Keratinocyte (primary cell): ENCODE data around the gene NUP85. TPM values are rescaled to one million over a fixed set of nuclear protein-coding genes. Genes with fewer than 3 reads are reported as not detected.
"Not testable (repeated sequence)": the region's sequence is repeated elsewhere in the genome, so short reads cannot be mapped to it uniquely, and the experiment has no call there.

Experiments used
- DNase-seq: peaks from one replicate; pipeline ENCODE4 v3.0.0-alpha.2; 2011; ENCODE audit warnings: low read depth, missing footprints, low spot score
- FAIRE-seq: peaks from 2 replicates; lab custom pipeline; 2011; peaks lifted over from hg19 to GRCh38; lab: Jason Lieb, UNC
- H2AFZ ChIP-seq: 2 replicates; pipeline ENCODE4 v1.6.0; 2012; ENCODE audit warnings: low read length, control low read depth, inconsistent platforms; ENCODE audit not compliant: control insufficient read depth
- H3K27ac ChIP-seq: 2 replicates; pipeline ENCODE4 v1.5.1; 2011; ENCODE audit warnings: low read length; ENCODE audit not compliant: control insufficient read depth, insufficient read depth
- H3K27me3 ChIP-seq: 3 replicates; pipeline ENCODE4 v1.6.0; 2011; ENCODE audit warnings: low read length; ENCODE audit not compliant: control insufficient read depth, insufficient read depth; ENCODE audit errors: extremely low read depth
- H3K36me3 ChIP-seq, 2 experiments: 2 replicates in 1 of 2; 3 replicates in 1 of 2; pipeline ENCODE4 v1.5.1; 2011; ENCODE audit warnings: low read length in 2 of 2, mild to moderate bottlenecking in 1 of 2; ENCODE audit not compliant: control insufficient read depth in 2 of 2, insufficient read depth in 2 of 2; ENCODE audit errors: extremely low read depth in 1 of 2
- H3K4me1 ChIP-seq: 3 replicates; pipeline ENCODE4 v1.5.1; 2011; ENCODE audit warnings: low read length; ENCODE audit not compliant: control insufficient read depth, insufficient read depth; ENCODE audit errors: extremely low read depth
- H3K4me2 ChIP-seq: 3 replicates; pipeline ENCODE4 v1.6.0; 2011; ENCODE audit warnings: low read depth, low read length; ENCODE audit not compliant: control insufficient read depth, insufficient read depth; ENCODE audit errors: extremely low read depth
- H3K4me3 ChIP-seq, 3 experiments: fragments of 200-600 bp in 1 of 3; sonication (generic) in 1 of 3; 2 replicates in 2 of 3; 3 replicates in 1 of 3; pipeline ENCODE4 v1.5.1; 2011 to 2016; ENCODE audit warnings: low read length in 3 of 3, mild to moderate bottlenecking in 3 of 3, control low read depth in 2 of 3, inconsistent platforms in 1 of 3, low read depth in 1 of 3, mixed read lengths in 1 of 3, mixed run types in 1 of 3, moderate library complexity in 1 of 3; ENCODE audit not compliant: control insufficient read depth in 2 of 3, insufficient read depth in 2 of 3; ENCODE audit errors: extremely low read depth in 1 of 3
- H3K79me2 ChIP-seq: 2 replicates; pipeline ENCODE4 v1.6.0; 2012; ENCODE audit warnings: low read length; ENCODE audit not compliant: control insufficient read depth, insufficient read depth
- H3K9ac ChIP-seq: 3 replicates; pipeline ENCODE4 v1.6.0; 2011; ENCODE audit warnings: low read length; ENCODE audit not compliant: control insufficient read depth, insufficient read depth; ENCODE audit errors: extremely low read depth
- H3K9me1 ChIP-seq: 3 replicates; pipeline ENCODE4 v1.6.0; 2011; ENCODE audit warnings: low read length; ENCODE audit not compliant: control insufficient read depth, insufficient read depth; ENCODE audit errors: extremely low read depth
- H3K9me3 ChIP-seq: 2 replicates; pipeline ENCODE4 v1.5.1; 2012; ENCODE audit warnings: low read depth, low read length; ENCODE audit not compliant: control insufficient read depth
- H4K20me1 ChIP-seq: 3 replicates; pipeline ENCODE4 v1.6.0; 2011; ENCODE audit warnings: low read length; ENCODE audit not compliant: control insufficient read depth, insufficient read depth; ENCODE audit errors: extremely low read depth
- EZH2 ChIP-seq: IDR thresholded peaks from one replicate; pipeline ENCODE4 v1.6.1; 2012; ENCODE audit warnings: inconsistent platforms, mild to moderate bottlenecking, low read length, moderate library complexity
- dilution Hi-C: fragments of 300-500 bp; cut with MboI; formaldehyde crosslinking; loops from one replicate; pipeline ENCODE4 v1.7.0; 2020; ENCODE audit warnings: low sequenced_read_pairs; ENCODE audit not compliant: extremely low pct_ligation_motif_present
- polyA plus RNA-seq, 5 experiments: library from polyadenylated mRNA; depleted of rRNA in 3 of 5; stranded (reverse) in 3 of 5; stranded (forward) in 1 of 5; unstranded in 1 of 5; fragments of >200 nt; gene quantifications; 1 replicate in 1 of 5; 2 replicates in 3 of 5; 3 replicates in 1 of 5; pipeline versions ENCODE4 v1.2.1 to v1.2.3, GENCODE V29; 2011 to 2012; ENCODE audit warnings: missing spikeins in 2 of 5, low read depth in 1 of 5, low replicate concordance in 1 of 5
- TF ChIP-seq, protein P1 (sequence below), 3 experiments: IDR thresholded peaks in 1 of 3; conservative IDR thresholded peaks in 1 of 3; optimal IDR thresholded peaks in 1 of 3; 2 replicates in 2 of 3; 3 replicates in 1 of 3; pipeline versions ENCODE3 to v1.5.1; 2011; ENCODE audit warnings: low read length in 3 of 3, mild to moderate bottlenecking in 3 of 3, moderate library complexity in 2 of 3, control low read depth in 1 of 3, inconsistent platforms in 1 of 3; ENCODE audit not compliant: insufficient read depth in 2 of 3; ENCODE audit errors: extremely low read depth in 1 of 3

Gene NUP85
- polyA plus RNA-seq, 1 donor (not counting 4 experiments of a cell fraction or from before 2014, with no cell fraction given), result 64.4 TPM

DNA sequence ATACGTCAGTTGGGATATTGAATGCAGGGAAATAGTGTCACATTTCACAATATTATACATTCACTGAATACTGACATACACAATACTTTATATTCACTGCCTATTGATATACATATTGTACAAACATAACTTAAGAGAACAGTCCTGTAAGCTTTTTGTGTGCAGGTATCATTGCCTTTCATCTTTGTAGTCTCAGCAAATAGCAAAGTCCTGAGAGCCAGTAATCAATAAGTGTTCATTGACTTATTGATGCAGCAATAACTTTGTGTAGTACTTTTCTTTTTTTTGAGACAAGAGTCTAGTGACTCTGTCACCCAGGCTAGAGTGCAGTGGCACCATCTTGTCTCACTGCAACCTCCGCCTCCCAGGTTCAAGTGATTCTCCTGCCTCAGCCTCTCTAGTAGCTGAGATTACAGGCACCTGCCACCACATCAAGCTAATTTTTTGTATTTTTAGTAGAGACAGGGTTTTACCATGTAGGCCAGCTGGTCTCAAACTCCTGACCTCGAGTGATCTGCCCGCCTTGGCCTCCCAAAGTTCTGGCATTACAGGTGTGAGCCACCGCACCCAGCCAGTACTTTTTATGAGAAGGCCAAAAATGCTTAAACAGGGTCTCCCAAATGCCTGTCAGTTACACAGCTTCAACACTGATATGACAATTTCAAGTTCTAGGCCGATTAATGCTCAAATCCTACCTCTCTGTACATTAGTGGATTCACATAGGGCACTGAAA lies 5.4 kb upstream of the NUP85 start:
- FAIRE-seq, result no peak
- no peaks in the 10 kb centered on the region for H3K79me2 ChIP-seq

DNA sequence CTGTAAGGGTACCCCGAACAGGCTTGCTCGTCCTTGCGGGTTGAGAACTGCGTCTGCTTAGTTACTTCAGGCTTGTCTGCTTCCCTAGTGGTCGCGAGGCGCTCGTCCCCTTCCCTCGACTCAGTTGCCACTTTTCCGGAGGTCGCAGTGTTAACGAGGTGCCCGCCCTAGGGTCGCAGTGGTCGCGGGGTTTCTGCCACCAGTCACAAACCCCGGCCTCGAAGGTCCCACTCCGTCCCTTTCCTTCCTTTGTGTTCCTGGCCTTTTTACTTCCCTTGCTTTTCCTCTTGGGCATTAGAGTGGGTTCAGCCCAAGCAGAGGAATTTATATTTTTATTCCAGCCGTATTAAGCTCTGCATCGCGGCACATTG lies 299 bp downstream of the NUP85 start:
- H3K9ac ChIP-seq, result peak overlapping the region; percentile 100
- no peaks in the 10 kb centered on the region for H3K27me3 ChIP-seq
- H3K9me1 ChIP-seq, result no peaks in the 10 kb centered on the region
- peaks cover 3% of the 10 kb centered on the region for H3K4me1 ChIP-seq
- TF ChIP-seq EZH2, result no peak
- TF ChIP-seq, protein P1, sequence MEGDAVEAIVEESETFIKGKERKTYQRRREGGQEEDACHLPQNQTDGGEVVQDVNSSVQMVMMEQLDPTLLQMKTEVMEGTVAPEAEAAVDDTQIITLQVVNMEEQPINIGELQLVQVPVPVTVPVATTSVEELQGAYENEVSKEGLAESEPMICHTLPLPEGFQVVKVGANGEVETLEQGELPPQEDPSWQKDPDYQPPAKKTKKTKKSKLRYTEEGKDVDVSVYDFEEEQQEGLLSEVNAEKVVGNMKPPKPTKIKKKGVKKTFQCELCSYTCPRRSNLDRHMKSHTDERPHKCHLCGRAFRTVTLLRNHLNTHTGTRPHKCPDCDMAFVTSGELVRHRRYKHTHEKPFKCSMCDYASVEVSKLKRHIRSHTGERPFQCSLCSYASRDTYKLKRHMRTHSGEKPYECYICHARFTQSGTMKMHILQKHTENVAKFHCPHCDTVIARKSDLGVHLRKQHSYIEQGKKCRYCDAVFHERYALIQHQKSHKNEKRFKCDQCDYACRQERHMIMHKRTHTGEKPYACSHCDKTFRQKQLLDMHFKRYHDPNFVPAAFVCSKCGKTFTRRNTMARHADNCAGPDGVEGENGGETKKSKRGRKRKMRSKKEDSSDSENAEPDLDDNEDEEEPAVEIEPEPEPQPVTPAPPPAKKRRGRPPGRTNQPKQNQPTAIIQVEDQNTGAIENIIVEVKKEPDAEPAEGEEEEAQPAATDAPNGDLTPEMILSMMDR (optimal IDR thresholded peaks at IDR 0.05 in 1 of 3, IDR thresholded peaks at IDR 0.05 in 1 of 3, conservative IDR thresholded peaks at IDR 0.05 in 1 of 3; ENCODE audit: extremely low read depth in 1 of 3, insufficient read depth in 2 of 3, low read length in 3 of 3), result peak in 1 of 3 experiments; percentile 13
- peaks cover 5 to 13% of the 10 kb centered on the region in 2 experiments for H3K36me3 ChIP-seq
- H3K79me2 ChIP-seq, result peaks cover 45% of the 10 kb centered on the region
- H4K20me1 ChIP-seq, result no peaks in the 10 kb centered on the region
- H2AFZ ChIP-seq, result peak overlapping the region; percentile 100
- FAIRE-seq (no peak), DNase-seq (no peak)
- peak overlapping the region; percentile 99 for H3K4me2 ChIP-seq
- no peaks in the 10 kb centered on the region for H3K9me3 ChIP-seq
- peak overlapping the region; percentile 80 to 100 (median 100) for H3K4me3 ChIP-seq
- H3K27ac ChIP-seq, result peak overlapping the region; percentile 98
- dilution Hi-C loops, result no loop called here

More for the DNA sequence above, 5.4 kb upstream of the NUP85 start:
- Histone ChIP-seq H3K36me3 (no peaks in the 10 kb centered on the region), H3K27ac (no peak overlapping the region), H3K9me3 (no peaks in the 10 kb centered on the region), H3K4me2 (no peak overlapping the region), H3K4me1 (no peaks in the 10 kb centered on the region), H3K27me3 (no peaks in the 10 kb centered on the region), H3K9ac (no peak overlapping the region), H2AFZ (no peak overlapping the region), H3K4me3 (no peak overlapping the region), H3K9me1 (no peaks in the 10 kb centered on the region), H4K20me1 (no peaks in the 10 kb centered on the region)
- DNase-seq, result no peak
- TF ChIP-seq, protein P1 (optimal IDR thresholded peaks at IDR 0.05 in 1 of 3, IDR thresholded peaks at IDR 0.05 in 1 of 3, conservative IDR thresholded peaks at IDR 0.05 in 1 of 3; ENCODE audit: extremely low read depth in 1 of 3, insufficient read depth in 2 of 3, low read length in 3 of 3), result no peak
- no peak for TF ChIP-seq EZH2
- dilution Hi-C loops, result no loop called here

DNA sequence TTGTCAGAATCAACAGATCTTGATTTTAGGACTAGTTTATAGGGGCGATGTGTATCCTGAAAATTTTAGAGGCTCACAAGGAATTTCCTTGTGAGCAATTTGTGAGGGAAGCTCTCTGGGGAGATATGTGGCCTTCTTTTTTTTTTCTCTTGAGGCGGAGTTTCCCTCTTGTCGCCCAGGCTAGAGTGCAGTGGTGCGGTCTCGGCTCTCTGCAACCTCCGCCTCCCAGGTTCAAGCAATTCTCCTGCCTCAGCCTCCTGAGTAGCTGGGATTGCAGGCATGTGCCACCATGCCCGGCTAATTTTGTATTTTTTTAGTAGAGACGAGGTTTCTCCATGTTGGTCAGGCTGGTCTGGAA lies 1.6 kb downstream of the NUP85 start:
- H3K9ac ChIP-seq, FAIRE-seq, dilution Hi-C loops, H3K27me3 ChIP-seq, H3K4me1 ChIP-seq, H2AFZ ChIP-seq, H3K9me3 ChIP-seq, H3K27ac ChIP-seq, DNase-seq, H4K20me1 ChIP-seq, H3K9me1 ChIP-seq: not testable (repeated sequence)
- Histone ChIP-seq H3K4me3 (peak overlapping the region in 2 of 3 experiments; percentile 26 to 100), H3K4me2 (peak overlapping the region; percentile 99), H3K79me2 (peaks cover 45% of the 10 kb centered on the region), H3K36me3 (peaks cover 5 to 19% of the 10 kb centered on the region in 2 experiments)
